Transverse colon (tissue), 4 donors: Measurements from ENCODE around the gene FIZ1. TPM values are rescaled to one million over a fixed set of nuclear protein-coding genes. Genes with fewer than 3 reads are reported as not detected.

Experiments used
- DNase-seq: peaks from one replicate; pipeline ENCODE4 v3.0.0-alpha.2; 2019
- H3K27ac ChIP-seq, 4 donors: fragments of 200-600 bp; sonication (generic); 2 replicates each; pipeline ENCODE4 v1.5.1; 2016 to 2018; ENCODE audit warnings: inconsistent platforms in 4 of 4
- H3K27me3 ChIP-seq: fragments of 200-600 bp; sonication (generic); 2 replicates; pipeline ENCODE4 v1.5.1; 2017; ENCODE audit warnings: inconsistent platforms
- H3K36me3 ChIP-seq, 4 donors: fragments of 200-600 bp; sonication (generic); 2 replicates each; pipeline ENCODE4 v1.5.1; 2017 to 2019; ENCODE audit warnings: inconsistent platforms in 4 of 4
- H3K4me1 ChIP-seq, 4 donors: fragments of 200-600 bp; sonication (generic); 2 replicates each; pipeline ENCODE4 v1.5.1; 2017 to 2020; ENCODE audit warnings: inconsistent platforms in 4 of 4
- H3K4me3 ChIP-seq, 4 donors: fragments of 200-600 bp; sonication (generic); 1 replicate in 1 of 4; 2 replicates in 3 of 4; pipeline versions ENCODE4 v1.5.1 to v1.6.1; 2017 to 2019; ENCODE audit warnings: inconsistent platforms in 4 of 4
- H3K9me3 ChIP-seq, 2 donors: fragments of 200-600 bp; sonication (generic); 2 replicates each; pipeline ENCODE4 v1.5.1; 2017 to 2019; ENCODE audit warnings: inconsistent platforms in 2 of 2
- EP300 ChIP-seq: sonication (generic); formaldehyde crosslinking; IDR thresholded peaks from one replicate; pipeline ENCODE4 v1.6.1; 2017; ENCODE audit warnings: antibody characterized with exemption, low read depth
- POLR2A ChIP-seq: fragments of 450-650 bp; IDR thresholded peaks from one replicate; pipeline ENCODE4 v1.6.1; 2016; ENCODE audit warnings: antibody characterized with exemption, mild to moderate bottlenecking, moderate library complexity
- POLR2AphosphoS5 ChIP-seq, 3 donors: sonication (generic); formaldehyde crosslinking; IDR thresholded peaks; one replicate each; pipeline ENCODE4 v1.6.1; 2016; ENCODE audit warnings: antibody characterized with exemption in 3 of 3
- WGBS, 2 donors: methylation state at CpG; one replicate each; pipeline ENCODE4 v1.1.5; 2018; ENCODE audit warnings: low coverage in 1 of 2; 5-methylcytosine and 5-hydroxymethylcytosine counted together
- in situ Hi-C, 4 donors: fragments of 200-750 bp; cut with MboI; loops; one replicate each; pipeline versions ENCODE4 v1.15.0 to v1.15.1; 2017; ENCODE audit warnings: low sequenced_read_pairs in 3 of 4, low pct_ligation_motif_present in 1 of 4, low pct_unique_long_range_greater_than_20kb in 1 of 4
- intact Hi-C: fragments of 100-400 bp; cut with DNase I; formaldehyde crosslinking; loops from one replicate; pipeline ENCODE4 v1.15.1; 2023; ENCODE audit warnings: low total_unique reads
- total RNA-seq, 4 donors: library from RNA; depleted of rRNA; stranded (reverse); fragments of >200 nt; gene quantifications; one replicate each; pipeline ENCODE4 v1.1.0, GENCODE V29; 2016
- TF ChIP-seq, protein P1 (sequence below), 5 experiments: fragments of 200-600 bp in 3 of 5; fragments of 450-650 bp in 2 of 5; sonication (generic) in 3 of 5; IDR thresholded peaks; 1 replicate in 2 of 5; 2 replicates in 3 of 5; pipeline ENCODE4 v1.5.1; 2016 to 2017; ENCODE audit warnings: antibody characterized with exemption in 5 of 5, inconsistent platforms in 3 of 5, mild to moderate bottlenecking in 2 of 5, moderate library complexity in 1 of 5

Gene FIZ1
- total RNA-seq, 4 donors from 2014 or later, result 8.5 to 137 (median 18.3) TPM

DNA sequence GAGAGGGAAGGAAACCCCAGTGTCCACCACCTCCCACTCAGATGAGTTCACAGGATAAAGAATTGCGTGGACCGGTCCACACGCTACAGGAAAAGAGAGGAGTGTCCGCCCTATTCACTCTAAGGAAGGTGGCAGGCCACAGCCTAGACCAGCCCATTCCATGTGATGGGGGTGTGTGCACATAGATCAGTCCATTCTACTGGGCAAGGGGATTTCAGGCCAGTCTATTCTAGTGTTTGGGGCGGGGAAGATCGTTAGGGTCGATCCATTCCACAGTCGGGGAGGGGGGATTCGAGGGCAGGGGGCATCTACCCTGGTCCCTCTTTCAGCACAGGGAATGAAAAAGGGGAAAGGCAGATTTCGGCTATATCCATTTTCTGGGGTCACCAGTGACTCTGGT, 7.8 kb downstream of the FIZ1 start:
- no peaks in the 10 kb centered on the region for H3K9me3 ChIP-seq
- intact Hi-C loops, result no loop called here
- 85% methylated on average over 10 of the region's 10 CpGs; no CpG with 5 or more reads in 1 of the 2 donors for WGBS, 2 donors

DNA sequence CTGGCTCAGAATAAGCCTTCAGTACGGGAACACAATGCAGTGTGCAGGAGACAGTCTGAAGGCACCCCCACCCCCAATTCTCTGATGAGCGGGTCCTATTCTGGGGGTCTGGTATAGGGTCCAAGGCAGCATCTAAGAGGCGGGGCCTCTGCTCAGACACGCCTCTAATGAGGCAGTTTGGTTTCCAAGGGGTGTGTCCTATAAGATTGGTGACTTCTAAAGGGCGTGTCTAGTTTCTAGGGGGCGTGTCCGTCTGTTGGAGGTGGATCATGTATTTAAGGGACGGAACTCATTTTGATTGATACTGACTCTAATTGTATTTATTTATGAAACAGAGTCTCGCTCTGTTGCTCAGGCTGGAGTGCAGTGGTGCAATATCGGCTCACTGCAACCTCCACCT, 8.7 kb downstream of the FIZ1 start:
- in situ Hi-C loops (no loop called here), intact Hi-C loops (no loop called here)
- H3K36me3 ChIP-seq, result peaks cover 0 to 7% (median 0%) of the 10 kb centered on the region in 4 donors
- H3K27me3 ChIP-seq, result peaks cover 5% of the 10 kb centered on the region
- H3K9me3 ChIP-seq, result no peaks in the 10 kb centered on the region
- H3K4me1 ChIP-seq, result peaks cover 8 to 22% (median 21%) of the 10 kb centered on the region in 4 donors
- no peak for TF ChIP-seq POLR2A
- TF ChIP-seq EP300, result no peak
- TF ChIP-seq POLR2AphosphoS5 (IDR thresholded peaks at IDR 0.05), result no peak
- TF ChIP-seq, protein P1, sequence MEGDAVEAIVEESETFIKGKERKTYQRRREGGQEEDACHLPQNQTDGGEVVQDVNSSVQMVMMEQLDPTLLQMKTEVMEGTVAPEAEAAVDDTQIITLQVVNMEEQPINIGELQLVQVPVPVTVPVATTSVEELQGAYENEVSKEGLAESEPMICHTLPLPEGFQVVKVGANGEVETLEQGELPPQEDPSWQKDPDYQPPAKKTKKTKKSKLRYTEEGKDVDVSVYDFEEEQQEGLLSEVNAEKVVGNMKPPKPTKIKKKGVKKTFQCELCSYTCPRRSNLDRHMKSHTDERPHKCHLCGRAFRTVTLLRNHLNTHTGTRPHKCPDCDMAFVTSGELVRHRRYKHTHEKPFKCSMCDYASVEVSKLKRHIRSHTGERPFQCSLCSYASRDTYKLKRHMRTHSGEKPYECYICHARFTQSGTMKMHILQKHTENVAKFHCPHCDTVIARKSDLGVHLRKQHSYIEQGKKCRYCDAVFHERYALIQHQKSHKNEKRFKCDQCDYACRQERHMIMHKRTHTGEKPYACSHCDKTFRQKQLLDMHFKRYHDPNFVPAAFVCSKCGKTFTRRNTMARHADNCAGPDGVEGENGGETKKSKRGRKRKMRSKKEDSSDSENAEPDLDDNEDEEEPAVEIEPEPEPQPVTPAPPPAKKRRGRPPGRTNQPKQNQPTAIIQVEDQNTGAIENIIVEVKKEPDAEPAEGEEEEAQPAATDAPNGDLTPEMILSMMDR (IDR thresholded peaks at IDR 0.05), result no peak
- no peak overlapping the region for H3K4me3 ChIP-seq
- no peak overlapping the region for H3K27ac ChIP-seq
- no peak for DNase-seq
- 73% methylated on average over 10 of the region's 10 CpGs; no CpG with 5 or more reads in 1 of the 2 donors for WGBS, 2 donors

More for the DNA sequence above, 7.8 kb downstream of the FIZ1 start:
- no peak overlapping the region for H3K27ac ChIP-seq
- in situ Hi-C loops, result no loop called here
- no peaks in the 10 kb centered on the region for H3K27me3 ChIP-seq
- no peak overlapping the region for H3K4me3 ChIP-seq
- no peak for DNase-seq
- peaks cover 3 to 13% (median 11%) of the 10 kb centered on the region in 4 donors for H3K4me1 ChIP-seq
- H3K36me3 ChIP-seq, result peaks cover 0 to 7% (median 0%) of the 10 kb centered on the region in 4 donors
- TF ChIP-seq POLR2AphosphoS5 (IDR thresholded peaks at IDR 0.05) (no peak), EP300 (no peak), POLR2A (no peak)
- TF ChIP-seq, protein P1 (IDR thresholded peaks at IDR 0.05), result no peak

DNA sequence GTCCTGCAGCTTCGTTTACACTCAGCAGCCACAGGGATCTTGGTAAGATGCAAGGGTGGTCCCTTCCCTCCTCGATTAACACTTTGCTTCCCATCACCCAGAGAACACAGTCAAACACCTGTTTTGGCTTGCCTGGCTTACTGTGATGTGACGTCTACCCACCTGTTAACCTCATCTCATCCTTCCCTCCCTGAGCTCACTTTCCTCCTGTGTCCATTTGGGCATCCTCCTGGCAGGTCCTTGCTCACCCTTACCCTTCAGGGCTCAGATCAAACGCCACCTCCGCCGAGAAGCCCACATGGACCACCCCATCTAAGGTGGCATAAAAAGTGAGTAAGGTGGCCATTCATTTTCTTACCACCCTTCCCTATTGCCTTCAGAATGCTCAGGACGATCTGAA, 9.2 kb downstream of the FIZ1 start:
- Histone ChIP-seq H3K36me3 (peaks cover 0 to 4% (median 0%) of the 10 kb centered on the region in 4 donors), H3K4me1 (peaks cover 8 to 25% (median 24%) of the 10 kb centered on the region in 4 donors), H3K9me3 (no peaks in the 10 kb centered on the region), H3K27me3 (peaks cover 5% of the 10 kb centered on the region), H3K27ac (no peak overlapping the region), H3K4me3 (no peak overlapping the region)
- TF ChIP-seq EP300, result no peak
- TF ChIP-seq, protein P1 (IDR thresholded peaks at IDR 0.05), result no peak
- no peak for TF ChIP-seq POLR2A
- no peak for TF ChIP-seq POLR2AphosphoS5 (IDR thresholded peaks at IDR 0.05)
- intact Hi-C loops, result no loop called here
- WGBS, 2 donors, result 64 to 83% methylated on average over 4 to 7 of the region's 7 CpGs
- no peak for DNase-seq
- in situ Hi-C loops, result no loop called here

DNA sequence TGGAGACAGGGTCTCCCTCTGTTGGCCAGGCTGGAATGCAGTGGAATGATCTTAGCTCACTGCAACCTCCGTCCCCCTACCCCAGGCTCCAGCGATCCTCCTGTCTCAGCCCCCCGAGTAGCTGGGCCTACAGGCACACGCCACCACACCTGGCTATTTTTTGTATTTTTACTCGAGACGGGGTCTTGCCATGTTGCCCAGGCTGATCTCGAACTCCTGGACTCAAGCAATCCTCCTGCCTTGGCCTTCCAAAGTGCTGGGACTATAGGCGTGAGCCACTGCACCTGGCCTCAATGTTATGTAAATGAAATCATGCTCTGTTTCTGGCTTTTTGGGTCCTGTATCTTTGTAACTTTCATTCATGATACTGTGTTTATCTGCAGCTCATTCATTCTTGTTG, 10.6 kb downstream of the FIZ1 start:
- no peaks in the 10 kb centered on the region for H3K36me3 ChIP-seq
- intact Hi-C loops, result loop anchor here (10.0 kb wide), 1 partner anchor 74 kb away; no protein-coding TSS in a partner anchor
- H3K9me3 ChIP-seq, result no peaks in the 10 kb centered on the region
- TF ChIP-seq, protein P1 (IDR thresholded peaks at IDR 0.05), result no peak
- TF ChIP-seq POLR2AphosphoS5 (IDR thresholded peaks at IDR 0.05) (no peak), POLR2A (no peak), EP300 (no peak)
- DNase-seq, result no peak
- peaks cover 5% of the 10 kb centered on the region for H3K27me3 ChIP-seq
- no peak overlapping the region for H3K4me3 ChIP-seq
- 86 to 100% methylated on average over 2 to 8 of the region's 8 CpGs for WGBS, 2 donors
- in situ Hi-C loops, result no loop called here
- no peak overlapping the region for H3K27ac ChIP-seq
- peaks cover 8 to 25% (median 24%) of the 10 kb centered on the region in 4 donors for H3K4me1 ChIP-seq
